GM18951 (cell line): ENCODE measurements around the gene PNPLA3.

Experiments
- POLR2A ChIP-seq: IDR thresholded peaks from 4 replicates; pipeline ENCODE4 v1.6.1; 2011; ENCODE audit warnings: mild to moderate bottlenecking; ENCODE audit not compliant: insufficient read length, insufficient read depth; ENCODE audit errors: extremely low read depth
- in situ Hi-C: fragments of 300-500 bp; cut with MboI; formaldehyde crosslinking; loops from one replicate; pipeline ENCODE4 v1.12.0; 2022; ENCODE audit warnings: low sequenced_read_pairs, mixed read lengths, inconsistent platforms; ENCODE audit not compliant: unreplicated experiment

Gene PNPLA3

DNA sequence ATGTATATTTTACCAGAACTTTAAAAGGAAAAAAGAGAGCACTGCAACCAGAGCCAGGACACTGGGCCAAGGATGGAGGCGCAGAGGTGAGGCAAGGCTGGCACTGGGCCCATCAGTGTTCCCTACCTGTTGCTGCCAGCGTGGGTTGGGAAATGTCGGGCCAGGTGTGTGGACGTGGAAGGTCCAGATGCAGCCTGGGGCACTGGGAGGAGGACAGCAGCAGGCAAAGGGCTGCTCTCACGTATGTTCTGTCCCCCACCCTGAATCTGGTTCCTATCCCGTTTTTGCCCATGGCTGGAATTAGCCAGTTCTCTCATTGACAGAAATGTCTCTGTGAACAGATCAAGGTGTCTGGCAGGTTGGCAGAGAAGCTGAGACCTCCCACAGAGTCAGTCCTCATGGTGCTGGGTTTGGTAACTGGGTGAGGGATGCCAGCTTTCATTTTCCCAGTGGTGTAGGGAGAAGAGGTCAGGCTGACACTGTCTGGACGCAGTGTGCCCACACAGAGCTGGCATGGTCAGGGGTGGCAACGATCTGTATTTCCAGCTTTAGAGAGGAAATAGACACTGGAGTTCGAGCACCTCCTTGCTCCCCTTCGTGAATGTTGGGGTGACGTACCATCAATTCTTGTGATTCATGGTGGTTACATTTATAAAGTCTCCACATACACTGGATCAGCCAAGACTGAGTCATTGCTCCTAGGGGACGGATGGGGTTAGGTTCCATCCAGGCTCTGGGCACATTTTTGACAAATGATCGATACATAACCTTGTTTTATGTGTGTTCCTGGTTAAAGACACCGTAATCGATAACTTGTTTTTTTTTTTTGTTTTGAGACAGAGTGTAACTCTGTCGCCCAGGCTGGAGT lies 4.3 kb upstream of the PNPLA3 start:
- TF ChIP-seq POLR2A: no peak
- in situ Hi-C loops: no loop called here

DNA sequence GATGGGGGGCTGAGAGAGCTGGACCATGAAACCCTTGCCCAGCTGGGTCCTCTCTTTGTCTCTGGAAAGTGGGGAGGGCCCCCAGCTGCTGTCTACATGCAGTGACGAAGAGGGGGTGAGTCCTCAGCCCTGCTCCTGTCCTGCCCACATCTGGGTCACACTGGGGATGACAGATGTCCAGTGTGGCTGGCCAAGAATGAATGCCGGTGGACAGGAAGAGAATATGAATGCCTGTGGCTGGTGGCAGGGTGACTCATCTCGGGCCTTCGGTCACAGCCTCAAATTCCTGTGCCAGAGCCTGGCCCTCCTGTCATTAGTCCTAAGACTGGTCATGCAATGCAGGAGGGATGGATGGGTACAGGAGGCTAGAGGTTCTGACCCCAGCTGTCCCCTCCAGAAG lies 2.2 kb upstream of the PNPLA3 start:
- in situ Hi-C loops: no loop called here
- no peak for TF ChIP-seq POLR2A

DNA sequence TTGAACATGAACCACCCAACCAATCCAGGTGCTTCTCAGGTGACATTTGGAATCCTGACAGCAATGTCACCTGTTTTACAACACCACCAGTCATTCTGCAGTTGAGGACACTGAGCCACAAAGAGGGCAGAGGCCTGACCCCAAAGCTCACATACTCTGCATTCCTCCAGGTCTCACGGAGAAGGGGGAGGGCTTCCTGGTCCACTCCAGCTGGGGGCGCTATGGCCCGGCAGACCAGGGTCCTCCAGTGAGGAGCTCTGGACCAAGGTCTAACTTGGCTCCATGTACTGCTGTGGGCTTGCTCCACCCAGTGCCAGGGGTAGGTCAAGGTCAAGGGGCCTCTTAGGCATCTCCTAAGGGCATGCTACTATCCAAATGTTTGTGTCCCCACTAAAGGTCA lies 1.5 kb upstream of the PNPLA3 start:
- in situ Hi-C loops: no loop called here
- no peak for TF ChIP-seq POLR2A

DNA sequence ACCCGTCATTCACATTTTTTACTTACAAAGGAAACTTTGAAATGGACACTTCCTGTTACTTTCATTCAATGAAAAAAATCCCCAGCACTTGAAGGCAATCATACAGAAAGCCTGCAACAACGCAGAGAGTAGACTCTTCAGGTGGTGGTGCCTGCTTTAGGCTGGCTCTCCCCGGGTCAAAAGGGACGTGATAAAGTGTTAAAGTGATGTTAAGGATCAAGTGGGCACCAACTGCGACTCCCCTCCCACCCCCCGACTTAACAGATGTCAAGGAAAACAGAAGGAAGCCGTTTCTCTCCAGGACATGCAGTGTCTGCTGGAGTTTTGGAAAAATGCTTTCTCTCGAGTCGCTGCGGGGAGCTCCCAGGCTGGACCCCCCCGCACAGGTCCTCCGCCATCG lies 414 bp upstream of the PNPLA3 start:
- in situ Hi-C loops: no loop called here

DNA sequence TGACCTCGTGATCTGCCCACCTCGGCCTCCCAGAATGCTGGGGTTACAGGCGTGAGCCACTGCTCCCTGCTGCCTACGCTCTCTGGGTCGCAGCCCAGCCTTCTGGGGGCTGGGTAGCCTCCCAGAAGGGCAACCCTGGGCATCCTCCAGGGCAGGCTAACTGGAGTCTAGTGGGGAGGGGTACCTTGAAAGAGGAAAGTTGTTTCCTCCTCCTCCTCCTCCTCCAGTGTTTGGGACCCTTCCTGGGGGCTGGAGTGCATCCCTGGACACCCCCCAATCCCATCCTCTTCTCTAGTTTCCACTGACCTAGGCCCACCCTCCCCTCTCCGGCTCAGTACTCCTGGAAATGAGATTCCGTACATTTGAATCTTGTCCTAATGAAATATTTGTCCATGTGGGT lies 1.3 kb downstream of the PNPLA3 start:
- no peak for TF ChIP-seq POLR2A
- in situ Hi-C loops: no loop called here

More for the DNA sequence above, 414 bp upstream of the PNPLA3 start:
- no peak for TF ChIP-seq POLR2A

DNA sequence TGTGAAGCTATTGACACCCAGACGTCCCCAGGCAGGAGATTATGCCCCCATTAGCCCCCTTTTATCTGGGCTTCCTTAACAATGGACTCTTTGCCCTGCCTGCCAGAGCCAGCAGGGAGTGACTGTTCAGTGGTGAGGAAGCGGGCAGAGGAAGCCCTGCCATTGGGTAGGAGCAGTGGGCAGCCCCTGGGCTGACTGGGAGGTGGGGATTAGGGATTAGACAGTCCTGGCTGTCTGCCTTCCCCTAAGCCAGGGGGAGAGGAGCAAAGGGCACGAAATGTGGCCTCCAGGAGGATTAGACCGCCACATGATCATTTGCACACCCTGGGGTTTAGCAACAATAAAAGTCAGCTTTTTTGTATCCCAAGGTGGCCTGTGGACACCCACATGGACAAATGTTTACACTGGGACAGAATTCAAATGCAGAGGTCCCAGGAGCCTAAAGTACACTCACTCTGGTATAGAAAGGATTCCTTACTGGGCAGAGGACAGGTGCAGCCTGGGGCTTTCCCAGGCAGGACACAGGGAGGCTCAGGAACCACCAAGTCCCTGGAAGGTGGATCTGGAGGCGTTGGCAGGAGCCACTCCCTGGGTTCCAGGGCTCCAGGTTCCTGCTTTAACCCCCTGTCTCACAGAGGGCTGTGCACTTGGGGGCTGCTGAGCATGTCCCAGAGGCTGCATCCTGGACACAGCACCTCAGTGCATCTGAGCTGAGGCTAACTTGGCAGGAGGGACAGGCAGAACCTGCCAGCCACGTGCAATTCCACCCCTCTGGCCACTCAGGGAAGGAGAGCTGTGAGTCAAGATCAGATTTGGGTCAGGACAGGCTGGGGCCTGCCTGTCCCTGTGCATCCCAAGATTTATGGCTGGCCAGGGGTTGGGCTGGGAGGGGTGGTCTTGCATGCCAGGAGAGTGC lies 2.1 kb downstream of the PNPLA3 start:
- TF ChIP-seq POLR2A: no peak

DNA sequence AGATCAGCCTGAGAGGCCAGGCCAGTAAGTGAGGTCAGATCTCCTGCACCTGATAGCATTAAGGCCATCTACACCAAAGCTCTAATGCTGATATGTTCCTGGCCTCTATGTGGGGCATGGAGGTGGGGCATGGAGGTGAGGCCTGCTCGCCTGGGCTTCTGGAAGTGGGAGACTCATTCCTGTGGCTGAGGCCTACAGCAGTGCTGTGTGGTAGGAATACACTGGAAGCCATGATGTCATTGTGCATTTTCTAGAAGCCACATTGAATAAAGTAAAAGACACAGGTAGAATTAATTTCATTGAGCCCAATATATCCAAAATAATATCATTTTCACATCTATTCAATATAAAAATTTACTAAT lies 2.7 kb downstream of the PNPLA3 start:
- in situ Hi-C loops: no loop called here

More for the DNA sequence above, 2.1 kb downstream of the PNPLA3 start:
- in situ Hi-C loops: no loop called here

DNA sequence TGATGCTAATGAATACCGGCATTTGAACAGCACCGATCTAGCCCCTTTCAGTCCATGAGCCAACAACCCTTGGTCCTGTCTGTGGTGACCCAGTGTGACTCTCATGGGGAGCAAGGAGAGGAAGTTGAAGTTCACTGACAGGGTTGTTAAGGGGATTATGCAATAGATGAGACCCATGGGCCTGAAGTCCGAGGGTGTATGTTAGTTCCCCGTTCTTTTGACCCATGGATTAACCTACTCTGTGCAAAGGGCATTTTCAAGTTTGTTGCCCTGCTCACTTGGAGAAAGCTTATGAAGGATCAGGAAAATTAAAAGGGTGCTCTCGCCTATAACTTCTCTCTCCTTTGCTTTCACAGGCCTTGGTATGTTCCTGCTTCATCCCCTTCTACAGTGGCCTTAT lies 4.9 kb downstream of the PNPLA3 start:
- in situ Hi-C loops: no loop called here
- no peak for TF ChIP-seq POLR2A

More for the DNA sequence above, 2.7 kb downstream of the PNPLA3 start:
- TF ChIP-seq POLR2A: no peak

DNA sequence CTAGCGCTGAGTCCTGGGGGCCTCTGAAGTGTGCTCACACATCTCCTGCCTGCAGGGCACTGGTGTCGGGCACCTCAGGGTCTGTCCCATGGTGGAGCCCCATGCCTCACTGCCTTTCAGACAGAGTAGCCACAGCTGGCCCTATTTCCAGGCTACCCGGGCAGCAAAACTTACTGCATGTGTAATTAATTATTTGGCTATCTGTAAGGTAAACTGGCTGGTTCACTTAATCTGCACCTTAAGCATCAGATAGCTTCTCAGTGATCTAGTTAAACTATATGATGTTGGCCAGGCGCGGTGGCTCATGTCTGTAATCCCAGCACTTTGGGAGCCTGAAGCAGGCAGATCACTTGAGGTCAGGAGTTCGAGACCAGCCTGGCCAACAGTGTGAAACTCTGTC lies 5.3 kb downstream of the PNPLA3 start:
- in situ Hi-C loops: no loop called here
- TF ChIP-seq POLR2A: no peak

DNA sequence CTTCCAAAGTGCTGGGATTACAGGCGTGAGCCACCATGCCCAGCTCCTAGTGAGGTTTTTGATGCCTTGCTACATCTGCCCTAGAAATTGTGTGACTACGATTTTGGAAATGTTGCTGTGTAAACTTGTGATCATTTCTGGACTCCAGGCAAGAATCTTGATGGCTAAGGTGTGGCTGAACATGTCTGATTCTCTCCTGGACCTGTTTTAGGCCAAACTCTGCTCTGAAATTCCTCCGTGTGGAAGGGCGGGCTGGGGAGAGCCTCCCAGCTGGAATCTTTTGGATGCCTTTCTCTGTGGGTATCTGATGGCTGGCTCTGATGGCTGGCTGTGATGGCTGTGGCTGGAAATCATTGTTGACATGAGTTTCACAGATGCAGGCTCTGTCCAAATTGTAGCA lies 8.2 kb downstream of the PNPLA3 start:
- no peak for TF ChIP-seq POLR2A
- in situ Hi-C loops: no loop called here

DNA sequence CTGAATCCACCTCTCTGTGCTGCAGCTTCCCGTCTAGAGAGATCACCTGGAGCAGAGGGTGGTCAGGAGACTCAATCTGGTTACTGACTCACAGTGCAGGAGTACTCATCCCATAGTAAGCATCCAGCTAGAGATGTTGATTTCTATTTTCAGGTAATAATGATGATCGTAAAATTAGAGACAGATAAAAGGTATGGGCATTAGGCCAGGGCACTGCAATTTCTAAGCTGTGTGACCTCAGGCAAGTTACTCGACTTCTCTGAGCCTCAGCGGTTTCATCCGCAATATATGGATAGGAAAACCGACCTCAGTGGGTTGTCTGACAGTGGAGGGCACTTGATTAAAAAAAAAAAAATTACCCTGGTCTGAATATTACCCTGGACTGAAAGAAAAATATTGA lies 17.8 kb downstream of the PNPLA3 start:
- TF ChIP-seq POLR2A: no peak
- in situ Hi-C loops: no loop called here

DNA sequence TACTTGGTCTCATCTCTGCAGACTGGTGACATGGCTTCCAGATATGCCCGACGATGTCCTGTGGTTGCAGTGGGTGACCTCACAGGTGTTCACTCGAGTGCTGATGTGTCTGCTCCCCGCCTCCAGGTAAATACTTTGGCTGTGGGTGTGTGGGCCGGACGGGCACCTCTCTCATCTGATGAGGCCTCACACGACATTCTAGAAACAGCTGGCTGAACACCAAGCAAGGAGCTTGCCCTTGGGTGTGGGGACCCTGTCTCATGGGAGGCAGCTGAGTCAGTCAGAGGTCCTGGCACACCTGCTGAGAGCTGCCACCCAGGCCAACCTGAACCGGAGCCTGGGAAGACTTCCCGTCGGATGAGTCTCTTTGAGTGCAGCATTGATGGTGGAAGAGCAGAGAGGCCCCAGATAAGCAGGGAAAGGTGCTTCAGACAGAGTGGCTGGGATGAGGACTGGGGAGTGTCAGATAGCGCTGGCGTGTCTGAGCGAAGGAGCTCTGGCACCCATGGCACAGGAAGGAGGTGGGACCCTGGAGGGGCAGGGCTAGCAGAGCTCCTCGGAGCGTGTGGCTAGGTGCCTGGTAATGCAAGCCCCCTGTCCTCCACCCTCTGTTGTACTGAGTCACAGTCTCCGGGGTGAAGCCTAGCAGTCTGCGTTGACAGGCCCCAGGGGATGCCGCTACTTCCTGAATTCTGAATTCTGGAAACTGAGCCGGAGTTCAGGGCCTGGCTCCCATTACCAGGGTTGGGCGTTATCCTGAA lies 21.2 kb downstream of the PNPLA3 start:
- in situ Hi-C loops: no loop called here
- TF ChIP-seq POLR2A: no peak

DNA sequence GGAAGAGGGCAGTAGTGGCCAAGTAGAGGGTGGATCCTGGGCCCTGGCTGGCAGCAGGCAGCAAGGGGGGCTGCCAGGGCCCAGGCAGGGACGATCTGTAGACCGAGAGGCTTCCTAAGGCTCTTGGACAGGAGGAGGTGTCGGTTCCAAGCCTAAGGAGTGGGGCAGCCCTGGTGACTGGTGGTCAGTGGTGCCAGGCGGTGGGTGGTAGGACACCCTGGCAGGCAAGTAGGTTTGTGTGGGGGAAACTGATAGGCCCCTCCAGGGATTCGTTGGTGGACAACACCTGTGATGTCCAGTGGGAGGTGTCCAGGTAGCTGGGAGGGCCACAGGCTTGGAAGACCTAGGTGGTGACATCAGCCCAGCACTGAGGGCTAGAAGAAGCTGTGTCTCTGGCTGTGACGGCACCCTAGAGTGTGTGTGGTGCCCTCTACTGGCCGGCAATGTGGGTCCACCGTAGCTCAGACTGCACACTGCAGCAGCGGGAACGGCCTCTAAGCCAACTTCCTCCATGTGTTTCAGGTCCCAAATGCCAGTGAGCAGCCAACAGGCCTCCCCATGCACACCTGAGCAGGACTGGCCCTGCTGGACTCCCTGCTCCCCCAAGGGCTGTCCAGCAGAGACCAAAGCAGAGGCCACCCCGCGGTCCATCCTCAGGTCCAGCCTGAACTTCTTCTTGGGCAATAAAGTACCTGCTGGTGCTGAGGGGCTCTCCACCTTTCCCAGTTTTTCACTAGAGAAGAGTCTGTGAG lies 22.2 kb downstream of the PNPLA3 start:
- TF ChIP-seq POLR2A: no peak

DNA sequence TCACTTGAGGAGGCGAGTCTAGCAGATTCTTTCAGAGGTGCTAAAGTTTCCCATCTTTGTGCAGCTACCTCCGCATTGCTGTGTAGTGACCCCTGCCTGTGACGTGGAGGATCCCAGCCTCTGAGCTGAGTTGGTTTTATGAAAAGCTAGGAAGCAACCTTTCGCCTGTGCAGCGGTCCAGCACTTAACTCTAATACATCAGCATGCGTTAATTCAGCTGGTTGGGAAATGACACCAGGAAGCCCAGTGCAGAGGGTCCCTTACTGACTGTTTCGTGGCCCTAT lies 22.7 kb downstream of the PNPLA3 start:
- in situ Hi-C loops: no loop called here
- no peak for TF ChIP-seq POLR2A

More for the DNA sequence above, 22.2 kb downstream of the PNPLA3 start:
- in situ Hi-C loops: no loop called here
